HCT116 (cell line): Measurements from ENCODE around the gene GPHN. TPM values are rescaled to one million over a fixed set of nuclear protein-coding genes. Genes with fewer than 3 reads are reported as not detected.

ENCODE experiments used
- ATAC-seq: fragments of 200-7000 bp; cut with Tn5 transposase; 2 replicates; pipeline ENCODE4 v1.9.1; 2020; ENCODE audit warnings: mild to moderate bottlenecking, moderate library complexity
- BruUV-seq: library from RNA; stranded (reverse); fragments of 400-500 nt; replicated peaks from 2 replicates; lab custom pipeline; 2021; lab: Mats Ljungman, UMichigan
- CTCF ChIA-PET: fragments of 300-600 bp; sonication (Branson Sonifier 250); formaldehyde crosslinking; loops from one replicate; lab custom pipeline; 2021; ENCODE audit warnings: antibody characterized with exemption; lab: Charles Lee
- POLR2A ChIA-PET: fragments of 300-600, 350-600 bp; sonication (Branson Sonifier 250); formaldehyde crosslinking; loops from one replicate; lab custom pipeline; 2021; ENCODE audit warnings: antibody characterized with exemption; lab: Charles Lee
- RAD21 ChIA-PET, 2 experiments: fragments of 300-600 bp; sonication (Branson Sonifier 250); formaldehyde crosslinking; loops; one replicate each; lab custom pipeline; 2023; ENCODE audit warnings: low total read pairs in 2 of 2; ENCODE audit not compliant: uncharacterized antibody in 2 of 2, unreplicated experiment in 2 of 2, low non-redundant PET in 1 of 2; lab: Charles Lee
- DNase-seq: peaks from one replicate; pipeline ENCODE4 v3.0.0-alpha.2; 2010; ENCODE audit warnings: low read depth, low spot score
- H2AFZ ChIP-seq: fragments of 200-600 bp; shearing (Covaris generic), sonication (generic); 2 replicates; pipeline ENCODE4 v1.6.1; 2017; ENCODE audit warnings: low read depth, mixed run types, mixed read lengths, antibody characterized with exemption, low read length; ENCODE audit not compliant: poor library complexity, severe bottlenecking
- H3K27ac ChIP-seq: 2 replicates; pipeline ENCODE4 v1.5.1; 2012; ENCODE audit warnings: low read depth, low read length
- H3K27me3 ChIP-seq: fragments of 200-600 bp; sonication (generic); 2 replicates; pipeline ENCODE4 v1.6.1; 2016; ENCODE audit warnings: mixed run types, low read length, mixed read lengths; ENCODE audit not compliant: insufficient read depth
- H3K36me3 ChIP-seq, 2 experiments: fragments of 200-500 bp in 1 of 2; fragments of 200-600 bp in 1 of 2; sonication (Bioruptor generic) in 1 of 2; sonication (generic) in 1 of 2; 2 replicates each; pipeline versions ENCODE4 v1.5.1 to v1.6.1; 2014 to 2016; ENCODE audit warnings: low read length in 2 of 2, inconsistent platforms in 1 of 2, mixed read lengths in 1 of 2, mixed run types in 1 of 2; ENCODE audit not compliant: insufficient read depth in 2 of 2, control insufficient read depth in 1 of 2
- H3K4me1 ChIP-seq, 2 experiments: fragments of 200-600 bp in 1 of 2; sonication (generic) in 1 of 2; 2 replicates each; pipeline versions ENCODE4 v1.5.1 to v1.6.1; 2012 to 2017; ENCODE audit warnings: low read length in 2 of 2, inconsistent platforms in 1 of 2, mild to moderate bottlenecking in 1 of 2, mixed read lengths in 1 of 2, mixed run types in 1 of 2, moderate library complexity in 1 of 2; ENCODE audit not compliant: insufficient read depth in 2 of 2, control insufficient read depth in 1 of 2
- H3K4me2 ChIP-seq: fragments of 200-600 bp; sonication (generic); 2 replicates; pipeline ENCODE4 v1.6.1; 2017; ENCODE audit warnings: mixed run types, low read length, mixed read lengths
- H3K4me3 ChIP-seq, 2 experiments: fragments of 200-600 bp in 1 of 2; sonication (generic) in 1 of 2; replicated peaks in 1 of 2; 2 replicates each; pipeline ENCODE4 v1.5.1; 2011 to 2016; ENCODE audit warnings: low read length in 2 of 2, control low read depth in 1 of 2, low read depth in 1 of 2, mild to moderate bottlenecking in 1 of 2, mixed read lengths in 1 of 2, mixed run types in 1 of 2
- H3K79me2 ChIP-seq: fragments of 200-600 bp; sonication (generic); 2 replicates; pipeline ENCODE4 v1.6.1; 2017; ENCODE audit warnings: mild to moderate bottlenecking, mixed run types, low read length, moderate library complexity, mixed read lengths; ENCODE audit not compliant: insufficient read depth
- H3K9ac ChIP-seq: fragments of 200-600 bp; sonication (generic); 2 replicates; pipeline ENCODE4 v1.6.1; 2016; ENCODE audit warnings: low read length, mixed read lengths
- H3K9me2 ChIP-seq: fragments of 200-600 bp; sonication (generic), shearing (Covaris generic); 2 replicates; pipeline ENCODE4 v1.6.1; 2017; ENCODE audit warnings: mixed run types, mild to moderate bottlenecking, moderate library complexity; ENCODE audit not compliant: insufficient read depth
- H3K9me3 ChIP-seq, 2 experiments: fragments of 200-500 bp in 1 of 2; fragments of 200-600 bp in 1 of 2; sonication (Bioruptor generic) in 1 of 2; sonication (generic) in 1 of 2; 2 replicates each; pipeline ENCODE4 v1.6.1; 2014 to 2017; ENCODE audit warnings: low read length in 2 of 2, mixed read lengths in 2 of 2, inconsistent platforms in 1 of 2, low read depth in 1 of 2, mild to moderate bottlenecking in 1 of 2, mixed run types in 1 of 2, moderate library complexity in 1 of 2; ENCODE audit not compliant: control insufficient read depth in 1 of 2, insufficient read depth in 1 of 2
- H4K20me1 ChIP-seq: fragments of 200-600 bp; sonication (generic), shearing (Covaris generic); 2 replicates; pipeline ENCODE4 v1.6.1; 2017; ENCODE audit warnings: mixed run types, mild to moderate bottlenecking, moderate library complexity; ENCODE audit not compliant: insufficient read depth
- EGR1 ChIP-seq: IDR thresholded peaks from 2 replicates; pipeline ENCODE4 v1.6.1; 2012; ENCODE audit warnings: low read depth
- ELF1 ChIP-seq: IDR thresholded peaks from 2 replicates; pipeline ENCODE4 v1.6.1; 2012; ENCODE audit warnings: low read depth, borderline replicate concordance
- EZH2 ChIP-seq: fragments of 200-600 bp; sonication (generic); IDR thresholded peaks from 2 replicates; pipeline ENCODE4 v1.6.1; 2017; ENCODE audit warnings: antibody characterized with exemption, mixed run types
- JUND ChIP-seq: IDR thresholded peaks from 2 replicates; pipeline ENCODE4 v1.6.1; 2012
- POLR2AphosphoS5 ChIP-seq: IDR thresholded peaks from 2 replicates; pipeline ENCODE4 v1.6.1; 2011; ENCODE audit warnings: mild to moderate bottlenecking, low read depth, low read length, moderate library complexity
- RAD21 ChIP-seq: IDR thresholded peaks from 2 replicates; pipeline ENCODE4 v1.6.1; 2012; ENCODE audit warnings: low read depth, mild to moderate bottlenecking
- SIN3A ChIP-seq: IDR thresholded peaks from 2 replicates; pipeline ENCODE4 v1.6.1; 2012; ENCODE audit warnings: low read depth
- ZNF274 ChIP-seq: fragments of 200-500 bp; sonication (Bioruptor generic); IDR thresholded peaks from 2 replicates; pipeline ENCODE4 v1.6.1; 2014; ENCODE audit warnings: mild to moderate bottlenecking, low read depth, low read length, inconsistent platforms
- intact Hi-C: fragments of 100-400 bp; cut with micrococcal nuclease; formaldehyde crosslinking; loops from 2 replicates; pipeline ENCODE4 v1.10.0; 2022
- total RNA-seq: library from RNA; stranded (reverse); gene quantifications from one replicate; pipeline ENCODE4 v1.2.1, GENCODE V29; 2021; ENCODE audit not compliant: unreplicated experiment
- TF ChIP-seq, protein P1 (sequence below), 3 experiments: fragments of 200-600 bp in 1 of 3; sonication (generic) in 1 of 3; IDR thresholded peaks in 2 of 3; conservative IDR thresholded peaks in 1 of 3; 2 replicates each; pipeline ENCODE4 v1.5.1; 2012 to 2017; ENCODE audit warnings: low read depth in 2 of 3, low read length in 2 of 3, antibody characterized with exemption in 1 of 3, borderline replicate concordance in 1 of 3, control low read depth in 1 of 3, mild to moderate bottlenecking in 1 of 3, mixed read lengths in 1 of 3, mixed run types in 1 of 3, moderate library complexity in 1 of 3; ENCODE audit not compliant: insufficient read depth in 1 of 3
- TF ChIP-seq, protein P2 (sequence below): IDR thresholded peaks from 2 replicates; pipeline ENCODE4 v1.6.1; 2012; ENCODE audit warnings: low read depth
- TF ChIP-seq, protein P3 (sequence below): IDR thresholded peaks from 2 replicates; pipeline ENCODE4 v1.6.1; 2012
- TF ChIP-seq, protein P4 (sequence below): IDR thresholded peaks from 2 replicates; pipeline ENCODE4 v1.6.1; 2012

Gene GPHN
- total RNA-seq, 1 experiment from 2014 or later = 43.8 TPM

DNA sequence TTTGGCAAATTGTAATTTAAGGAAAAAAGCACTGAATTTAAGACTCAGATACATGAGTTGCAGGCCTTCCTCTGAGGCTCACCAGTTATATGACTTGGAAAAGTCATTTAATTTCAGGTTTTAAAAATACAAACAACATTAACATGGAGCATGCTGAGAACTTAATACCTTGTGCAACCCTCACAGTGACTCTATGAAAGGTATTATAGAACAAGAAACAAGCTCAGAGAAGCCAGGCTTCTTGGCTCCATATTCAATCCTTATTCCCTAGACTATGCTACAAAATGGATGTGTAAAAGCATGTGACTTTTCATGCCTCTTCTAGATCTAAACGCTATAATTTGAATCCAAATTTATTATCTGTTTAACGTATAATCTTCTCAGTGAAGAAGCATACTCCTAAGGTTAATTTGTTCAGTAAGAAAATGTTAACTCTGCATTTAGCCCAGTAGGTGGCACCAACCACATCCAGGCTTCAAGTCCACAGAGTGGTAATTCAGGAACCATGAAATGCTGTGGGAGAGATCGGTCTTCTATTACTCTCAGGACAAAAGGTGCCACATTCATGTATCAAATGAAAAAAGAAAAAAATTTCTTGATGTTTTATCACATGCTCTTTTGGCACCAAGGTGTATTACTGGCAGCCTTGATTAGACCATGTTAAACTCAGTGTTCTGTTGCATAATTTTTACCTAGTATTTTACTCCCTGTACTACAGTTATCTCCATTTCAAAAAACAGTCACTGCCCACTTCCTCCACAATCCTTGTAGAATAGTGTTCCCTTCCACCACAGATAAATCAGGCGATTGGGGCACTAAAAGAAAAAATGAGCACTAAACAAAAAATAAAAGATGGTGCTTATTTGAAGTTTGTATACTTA lies 12.5 kb upstream of the GPHN start:
- H3K4me3 ChIP-seq = no peak overlapping the region

More for the DNA sequence above, 12.5 kb upstream of the GPHN start:
- H3K9me3 ChIP-seq = no peaks in the 10 kb centered on the region
- H3K79me2 ChIP-seq = no peaks in the 10 kb centered on the region
- BruUV-seq = no TSS peak
- peak; percentile 39 for DNase-seq
- POLR2A ChIA-PET = no interaction called here
- H3K4me1 ChIP-seq = no peaks in the 10 kb centered on the region
- no peak overlapping the region for H3K27ac ChIP-seq
- CTCF ChIA-PET = interaction anchor here (0.6 to 1.0 kb wide), 2 partner anchors 14 to 129 kb away, joined by 3 to 4 read pairs; no protein-coding TSS in a partner anchor
- H3K9me2 ChIP-seq = no peaks in the 10 kb centered on the region
- H3K4me2 ChIP-seq = no peak overlapping the region
- H2AFZ ChIP-seq = no peak overlapping the region
- TF ChIP-seq JUND (0 out of 2 replicates have a peak, but pooled peaks have one; percentile 6), RAD21 (peak; percentile 71), ELF1 (no peak), POLR2AphosphoS5 (no peak), EZH2 (no peak), SIN3A (no peak), ZNF274 (no peak), EGR1 (0 out of 2 replicates have a peak, but pooled peaks have one; percentile 17)
- TF ChIP-seq, protein P1, sequence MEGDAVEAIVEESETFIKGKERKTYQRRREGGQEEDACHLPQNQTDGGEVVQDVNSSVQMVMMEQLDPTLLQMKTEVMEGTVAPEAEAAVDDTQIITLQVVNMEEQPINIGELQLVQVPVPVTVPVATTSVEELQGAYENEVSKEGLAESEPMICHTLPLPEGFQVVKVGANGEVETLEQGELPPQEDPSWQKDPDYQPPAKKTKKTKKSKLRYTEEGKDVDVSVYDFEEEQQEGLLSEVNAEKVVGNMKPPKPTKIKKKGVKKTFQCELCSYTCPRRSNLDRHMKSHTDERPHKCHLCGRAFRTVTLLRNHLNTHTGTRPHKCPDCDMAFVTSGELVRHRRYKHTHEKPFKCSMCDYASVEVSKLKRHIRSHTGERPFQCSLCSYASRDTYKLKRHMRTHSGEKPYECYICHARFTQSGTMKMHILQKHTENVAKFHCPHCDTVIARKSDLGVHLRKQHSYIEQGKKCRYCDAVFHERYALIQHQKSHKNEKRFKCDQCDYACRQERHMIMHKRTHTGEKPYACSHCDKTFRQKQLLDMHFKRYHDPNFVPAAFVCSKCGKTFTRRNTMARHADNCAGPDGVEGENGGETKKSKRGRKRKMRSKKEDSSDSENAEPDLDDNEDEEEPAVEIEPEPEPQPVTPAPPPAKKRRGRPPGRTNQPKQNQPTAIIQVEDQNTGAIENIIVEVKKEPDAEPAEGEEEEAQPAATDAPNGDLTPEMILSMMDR (IDR thresholded peaks at IDR 0.05 in 2 of 3, conservative IDR thresholded peaks at IDR 0.05 in 1 of 3; ENCODE audit: borderline replicate concordance in 1 of 3, insufficient read depth in 1 of 3, low read depth in 2 of 3, low read length in 2 of 3) = peak; percentile 54 to 80 (median 68); a peak in 5 of 6 replicates
- TF ChIP-seq, protein P2, sequence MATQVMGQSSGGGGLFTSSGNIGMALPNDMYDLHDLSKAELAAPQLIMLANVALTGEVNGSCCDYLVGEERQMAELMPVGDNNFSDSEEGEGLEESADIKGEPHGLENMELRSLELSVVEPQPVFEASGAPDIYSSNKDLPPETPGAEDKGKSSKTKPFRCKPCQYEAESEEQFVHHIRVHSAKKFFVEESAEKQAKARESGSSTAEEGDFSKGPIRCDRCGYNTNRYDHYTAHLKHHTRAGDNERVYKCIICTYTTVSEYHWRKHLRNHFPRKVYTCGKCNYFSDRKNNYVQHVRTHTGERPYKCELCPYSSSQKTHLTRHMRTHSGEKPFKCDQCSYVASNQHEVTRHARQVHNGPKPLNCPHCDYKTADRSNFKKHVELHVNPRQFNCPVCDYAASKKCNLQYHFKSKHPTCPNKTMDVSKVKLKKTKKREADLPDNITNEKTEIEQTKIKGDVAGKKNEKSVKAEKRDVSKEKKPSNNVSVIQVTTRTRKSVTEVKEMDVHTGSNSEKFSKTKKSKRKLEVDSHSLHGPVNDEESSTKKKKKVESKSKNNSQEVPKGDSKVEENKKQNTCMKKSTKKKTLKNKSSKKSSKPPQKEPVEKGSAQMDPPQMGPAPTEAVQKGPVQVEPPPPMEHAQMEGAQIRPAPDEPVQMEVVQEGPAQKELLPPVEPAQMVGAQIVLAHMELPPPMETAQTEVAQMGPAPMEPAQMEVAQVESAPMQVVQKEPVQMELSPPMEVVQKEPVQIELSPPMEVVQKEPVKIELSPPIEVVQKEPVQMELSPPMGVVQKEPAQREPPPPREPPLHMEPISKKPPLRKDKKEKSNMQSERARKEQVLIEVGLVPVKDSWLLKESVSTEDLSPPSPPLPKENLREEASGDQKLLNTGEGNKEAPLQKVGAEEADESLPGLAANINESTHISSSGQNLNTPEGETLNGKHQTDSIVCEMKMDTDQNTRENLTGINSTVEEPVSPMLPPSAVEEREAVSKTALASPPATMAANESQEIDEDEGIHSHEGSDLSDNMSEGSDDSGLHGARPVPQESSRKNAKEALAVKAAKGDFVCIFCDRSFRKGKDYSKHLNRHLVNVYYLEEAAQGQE = no peak
- TF ChIP-seq, protein P3, sequence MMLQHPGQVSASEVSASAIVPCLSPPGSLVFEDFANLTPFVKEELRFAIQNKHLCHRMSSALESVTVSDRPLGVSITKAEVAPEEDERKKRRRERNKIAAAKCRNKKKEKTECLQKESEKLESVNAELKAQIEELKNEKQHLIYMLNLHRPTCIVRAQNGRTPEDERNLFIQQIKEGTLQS = no peak
- TF ChIP-seq, protein P4, sequence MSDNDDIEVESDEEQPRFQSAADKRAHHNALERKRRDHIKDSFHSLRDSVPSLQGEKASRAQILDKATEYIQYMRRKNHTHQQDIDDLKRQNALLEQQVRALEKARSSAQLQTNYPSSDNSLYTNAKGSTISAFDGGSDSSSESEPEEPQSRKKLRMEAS = no peak
- TF ChIP-seq, all 23 proteins: peak for 4
- intact Hi-C loops = loop anchor here (5.0 to 10.0 kb wide), 2 partner anchors 249 to 622 kb away; no protein-coding TSS in a partner anchor
- RAD21 ChIA-PET = interaction anchor here in 1 of 2 experiments (0.7 kb wide), 1 partner anchor 68 kb away, joined by 3 read pairs; no protein-coding TSS in a partner anchor
- ATAC-seq = peak; percentile 98
- no peaks in the 10 kb centered on the region for H3K36me3 ChIP-seq
- no peaks in the 10 kb centered on the region for H3K27me3 ChIP-seq
- H3K9ac ChIP-seq = no peak overlapping the region
- no peaks in the 10 kb centered on the region for H4K20me1 ChIP-seq
